ENCODE measurements around the gene KCNE2.

GRCh38 chr21:34369741-34370140 is 5.9 kb downstream of the KCNE2 start:
- TF ChIP-seq CTCF (IDR thresholded peaks at IDR 0.05; ENCODE audit: insufficient read depth, low read depth, low read length) (no peak), EZH2 (IDR thresholded peaks at IDR 0.05; ENCODE audit: insufficient read depth, low read length) (no peak)

Data from astrocyte (in vitro differentiated cells and primary cell).